PFSK-1 (cell line): ENCODE data around the gene APRT.

Experiments used
- FOXP2 ChIP-seq: optimal IDR thresholded peaks from 2 replicates; pipeline ENCODE3; 2011; ENCODE audit warnings: borderline replicate concordance, control low read depth, inconsistent platforms; ENCODE audit not compliant: insufficient read depth; ENCODE audit errors: extremely low read length, extremely low read depth
- POLR2AphosphoS5 ChIP-seq: IDR thresholded peaks from 2 replicates; pipeline ENCODE4 v1.6.1; 2012; ENCODE audit warnings: low read depth, mild to moderate bottlenecking, control low read depth, low read length, moderate library complexity
- REST ChIP-seq, 2 experiments: IDR thresholded peaks; 2 replicates each; pipeline versions ENCODE4 v1.6.1 to v1.8.0; 2011 to 2012; ENCODE audit warnings: low read depth in 2 of 2, low read length in 2 of 2, control low read depth in 1 of 2, inconsistent platforms in 1 of 2, mild to moderate bottlenecking in 1 of 2, moderate library complexity in 1 of 2; ENCODE audit not compliant: insufficient read depth in 1 of 2
- SIN3A ChIP-seq: IDR thresholded peaks from 2 replicates; pipeline ENCODE4 v1.6.1; 2012; ENCODE audit warnings: mild to moderate bottlenecking, low read length, moderate library complexity, borderline replicate concordance; ENCODE audit not compliant: insufficient read depth
- TAF1 ChIP-seq: IDR thresholded peaks from 2 replicates; pipeline ENCODE4 v1.6.1; 2012; ENCODE audit warnings: low read length, control low read depth, borderline replicate concordance; ENCODE audit not compliant: insufficient read depth

APRT gene

GRCh38 chr16:88784856-88785105 lies 26.9 kb downstream of the APRT start:
- no peak for TF ChIP-seq SIN3A
- no peak for TF ChIP-seq REST (IDR thresholded peaks at IDR 0.05; ENCODE audit: insufficient read depth in 1 of 2, low read depth in 2 of 2, low read length in 2 of 2)
- no peak for TF ChIP-seq POLR2AphosphoS5
- no peak for TF ChIP-seq FOXP2
- TF ChIP-seq TAF1: no peak

- TF ChIP-seq TAF1 (peak; percentile 13; the same call in 1 of the 2 replicates), POLR2AphosphoS5 (peak; percentile 32; the same call in 1 of the 2 replicates), SIN3A (no peak)
Observed at GRCh38 chr16:88784074-88784855, 27.5 kb downstream of the APRT start.

- TF ChIP-seq FOXP2: peak; percentile 54
- TF ChIP-seq SIN3A: no peak
- TF ChIP-seq REST (IDR thresholded peaks at IDR 0.05; ENCODE audit: insufficient read depth in 1 of 2, low read depth in 2 of 2, low read length in 2 of 2): no peak
Observed at GRCh38 chr16:88783391-88784073, 28.2 kb downstream of the APRT start.

GRCh38 chr16:88782454-88783390 lies 29.0 kb downstream of the APRT start:
- TF ChIP-seq REST (IDR thresholded peaks at IDR 0.05; ENCODE audit: insufficient read depth in 1 of 2, low read depth in 2 of 2, low read length in 2 of 2): no peak
- no peak for TF ChIP-seq SIN3A
- no peak for TF ChIP-seq POLR2AphosphoS5
- no peak for TF ChIP-seq FOXP2
- TF ChIP-seq TAF1: no peak

GRCh38 chr16:88781140-88782077 lies 30.3 kb downstream of the APRT start:
- TF ChIP-seq REST (IDR thresholded peaks at IDR 0.05; ENCODE audit: insufficient read depth in 1 of 2, low read depth in 2 of 2, low read length in 2 of 2): no peak
- no peak for TF ChIP-seq TAF1
- TF ChIP-seq POLR2AphosphoS5: no peak
- TF ChIP-seq FOXP2: no peak
- no peak for TF ChIP-seq SIN3A
